Measurements from ENCODE around the gene ST3GAL5. TPM values are rescaled to one million over a fixed set of nuclear protein-coding genes. Genes with fewer than 3 reads are reported as not detected.

Gene ST3GAL5
- total RNA-seq, 1 donor from 2014 or later, result 9.9 TPM

GRCh38 chr2:85900366-85900765 is 11.6 kb upstream of the ST3GAL5 start:
- Histone ChIP-seq H3K79me2 (ENCODE audit: low read depth) (no peaks in the 10 kb centered on the region), H3F3A (ENCODE audit: low read depth) (no peaks in the 10 kb centered on the region), H3K4me2 (no peak overlapping the region), H4K20me1 (ENCODE audit: low read depth) (no peaks in the 10 kb centered on the region), H3K27ac (no peak overlapping the region), H3K27me3 (no peaks in the 10 kb centered on the region), H2AFZ (replicated peaks) (no peak overlapping the region), H3K9me3 (ENCODE audit: low read depth) (no peaks in the 10 kb centered on the region), H3K9ac (no peak overlapping the region), H3K36me3 (no peaks in the 10 kb centered on the region), H3K4me1 (peaks cover 9% of the 10 kb centered on the region), H3K4me3 (no peak overlapping the region)
- Mint-ChIP-seq H3K4me1 (peaks cover 4% of the 10 kb centered on the region), H3K27me3 (ENCODE audit: insufficient read depth, low read depth) (peaks cover 3% of the 10 kb centered on the region), H3K36me3 (no peaks in the 10 kb centered on the region), H3K4me3 (no peak overlapping the region), H3K9me3 (no peaks in the 10 kb centered on the region), H3K27ac (no peak overlapping the region)
- TF ChIP-seq EZH2phosphoT487 (IDR thresholded peaks at IDR 0.05) (no peak), CTCF (IDR thresholded peaks at IDR 0.05) (no peak), EZH2 (IDR thresholded peaks at IDR 0.05) (no peak)
- no peak for DNase-seq (ENCODE audit: low spot score)

- Histone ChIP-seq H3K4me2 (no peak overlapping the region), H3K27ac (no peak overlapping the region), H3K9ac (no peak overlapping the region), H3K4me3 (no peak overlapping the region), H4K20me1 (ENCODE audit: low read depth) (no peaks in the 10 kb centered on the region), H3K36me3 (no peaks in the 10 kb centered on the region), H3K27me3 (no peaks in the 10 kb centered on the region), H3K9me3 (ENCODE audit: low read depth) (no peaks in the 10 kb centered on the region), H3K4me1 (peaks cover 4% of the 10 kb centered on the region), H3K79me2 (ENCODE audit: low read depth) (no peaks in the 10 kb centered on the region), H2AFZ (replicated peaks) (no peak overlapping the region), H3F3A (ENCODE audit: low read depth) (no peaks in the 10 kb centered on the region)
- no peak overlapping the region for H3K4me3 Mint-ChIP-seq
- H3K4me1 Mint-ChIP-seq, result peaks cover 4% of the 10 kb centered on the region
- H3K27me3 Mint-ChIP-seq (ENCODE audit: insufficient read depth, low read depth), result peaks cover 3% of the 10 kb centered on the region
- H3K9me3 Mint-ChIP-seq, result peaks cover 4% of the 10 kb centered on the region
- H3K36me3 Mint-ChIP-seq, result no peaks in the 10 kb centered on the region
- TF ChIP-seq CTCF (IDR thresholded peaks at IDR 0.05), result no peak
- TF ChIP-seq EZH2 (IDR thresholded peaks at IDR 0.05), result no peak
- no peak for TF ChIP-seq EZH2phosphoT487 (IDR thresholded peaks at IDR 0.05)
- no peak overlapping the region for H3K27ac Mint-ChIP-seq
- no peak for DNase-seq (ENCODE audit: low spot score)
These were observed 11.1 kb upstream of the ST3GAL5 start for GRCh38 chr2:85899849-85900248.

GRCh38 chr2:85899284-85899683 is 10.5 kb upstream of the ST3GAL5 start:
- H3K36me3 ChIP-seq, result no peaks in the 10 kb centered on the region
- no peaks in the 10 kb centered on the region for H3K27me3 ChIP-seq
- no peak overlapping the region for H3K4me3 Mint-ChIP-seq
- peaks cover 4% of the 10 kb centered on the region for H3K4me1 Mint-ChIP-seq
- H3K79me2 ChIP-seq (ENCODE audit: low read depth), result no peaks in the 10 kb centered on the region
- DNase-seq (ENCODE audit: low spot score), result no peak
- no peak overlapping the region for H2AFZ ChIP-seq (replicated peaks)
- H4K20me1 ChIP-seq (ENCODE audit: low read depth), result no peaks in the 10 kb centered on the region
- H3K27ac Mint-ChIP-seq, result no peak overlapping the region
- H3K36me3 Mint-ChIP-seq, result peaks cover under 1% of the 10 kb centered on the region
- no peak overlapping the region for H3K27ac ChIP-seq
- TF ChIP-seq CTCF (IDR thresholded peaks at IDR 0.05) (no peak), EZH2phosphoT487 (IDR thresholded peaks at IDR 0.05) (no peak), EZH2 (IDR thresholded peaks at IDR 0.05) (no peak)
- H3K4me2 ChIP-seq, result no peak overlapping the region
- H3K4me3 ChIP-seq, result no peak overlapping the region
- peaks cover 4% of the 10 kb centered on the region for H3K4me1 ChIP-seq
- peaks cover 5% of the 10 kb centered on the region for H3K9me3 Mint-ChIP-seq
- no peak overlapping the region for H3K9ac ChIP-seq
- no peaks in the 10 kb centered on the region for H3F3A ChIP-seq (ENCODE audit: low read depth)
- peaks cover 3% of the 10 kb centered on the region for H3K27me3 Mint-ChIP-seq (ENCODE audit: insufficient read depth, low read depth)
- H3K9me3 ChIP-seq (ENCODE audit: low read depth), result no peaks in the 10 kb centered on the region

All from neural progenitor cell (in vitro differentiated cells).